SK-N-DZ (cell line): ENCODE measurements around the gene RSAD2.
A peak's percentile ranks its signal among the peaks of the same experiment; 100 is the strongest.
"Not testable (repeated sequence)": the region's sequence is repeated elsewhere in the genome, so short reads cannot be mapped to it uniquely, and the experiment has no call there.

Source experiments
- DNase-seq: peaks from one replicate; pipeline ENCODE4 v3.0.0-alpha.2; 2015; ENCODE audit warnings: low spot score

The RSAD2 gene

DNA sequence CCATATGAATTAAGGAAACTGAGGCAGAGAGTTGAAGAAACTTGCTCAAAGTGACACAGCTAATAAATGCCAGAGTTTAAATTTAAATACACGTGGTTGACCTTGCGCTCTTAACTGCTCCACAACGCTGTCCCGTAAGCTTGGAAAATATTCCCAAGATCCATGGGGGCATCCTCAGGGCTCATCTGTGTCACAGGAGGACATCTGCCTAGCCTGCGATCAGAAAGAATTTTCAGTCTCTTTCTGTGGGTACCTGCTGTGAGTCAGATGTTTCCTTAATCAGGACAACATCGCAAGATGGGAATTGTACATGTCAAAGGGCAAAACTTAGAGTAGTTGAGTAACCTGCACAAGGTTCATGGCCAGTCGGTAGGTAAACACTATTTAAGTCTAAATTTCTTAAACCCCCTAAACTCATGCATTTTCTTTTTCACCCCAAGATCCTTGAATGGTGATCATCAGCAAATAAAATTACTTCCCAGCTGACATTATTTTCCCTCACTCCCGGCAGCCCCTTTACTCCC is 13.3 kb upstream of the RSAD2 start:
- peak; percentile 22 for DNase-seq

DNA sequence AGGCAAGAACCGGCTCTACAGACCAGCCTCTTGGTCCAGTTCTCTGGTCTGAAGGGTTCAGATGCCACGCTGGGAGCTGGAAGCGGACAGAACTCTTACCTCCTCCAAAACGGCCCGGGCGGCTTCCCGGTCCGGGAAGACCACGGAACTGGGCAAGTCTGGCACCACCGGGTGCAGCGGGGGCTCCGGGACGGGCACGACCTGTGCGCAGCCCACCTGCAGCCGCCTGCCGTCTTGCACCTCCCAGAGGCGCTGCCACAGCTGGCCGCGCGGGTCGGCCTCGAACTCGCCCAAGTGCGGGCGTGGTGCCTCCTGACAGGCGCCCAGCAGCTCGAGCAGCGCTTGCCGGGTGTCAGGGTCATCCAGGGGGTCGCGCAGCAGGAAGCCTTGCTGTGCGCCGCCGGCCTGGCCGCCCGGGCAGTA is 12.6 kb upstream of the RSAD2 start:
- DNase-seq: no peak

DNA sequence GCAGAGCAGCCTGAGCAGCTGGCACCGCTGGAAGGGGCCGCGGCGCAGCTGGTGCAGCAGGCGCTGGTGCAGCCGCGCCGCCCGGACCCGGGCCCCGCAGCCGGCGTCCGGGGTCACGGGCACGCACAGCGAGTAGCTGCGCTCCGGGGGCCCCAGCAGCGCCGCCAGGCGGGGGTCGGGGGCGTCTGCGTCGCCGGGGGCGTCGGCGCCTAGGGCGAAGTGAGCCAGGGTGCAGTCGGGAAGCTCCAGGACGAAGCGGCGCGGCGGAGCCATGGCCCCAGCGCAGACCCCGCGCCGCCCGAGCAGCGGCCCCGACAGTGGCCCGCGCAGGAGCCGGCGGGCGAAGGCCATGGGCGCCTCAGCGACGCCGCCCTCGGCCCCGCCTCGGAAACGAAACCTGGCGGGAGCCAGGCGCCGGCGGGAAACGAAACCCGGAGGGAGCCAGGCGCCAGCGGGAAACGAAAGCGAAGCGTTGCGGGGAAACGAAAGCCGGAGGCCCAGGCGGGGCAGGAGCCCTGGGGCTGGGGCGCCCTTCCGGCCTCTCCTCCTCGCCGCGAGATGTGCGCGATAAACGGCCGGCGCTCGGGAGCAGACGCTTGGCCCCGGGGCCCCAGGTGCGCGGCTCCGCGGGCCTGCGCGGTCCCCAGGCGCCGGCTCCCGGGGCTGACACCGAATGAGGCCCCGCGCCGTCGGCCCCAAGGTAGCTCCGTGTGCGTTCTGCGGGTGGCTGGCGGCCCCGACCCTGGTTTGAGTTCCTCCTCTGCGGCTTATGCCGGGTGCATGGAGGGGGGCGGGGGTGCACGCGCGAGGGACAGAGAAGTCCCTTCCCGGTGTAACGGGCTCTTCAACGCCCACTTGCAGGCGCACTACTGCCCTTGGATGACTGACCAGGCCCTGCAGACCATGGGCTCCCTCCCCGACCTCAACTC is 12.0 kb upstream of the RSAD2 start, which contains the start of gene CMPK2:
CMPK2 (minus strand) TSS at position 562 of the 929 bp plus-strand sequence; CDS start at position 351, 211 bp downstream.
- peak; percentile 59 for DNase-seq

DNA sequence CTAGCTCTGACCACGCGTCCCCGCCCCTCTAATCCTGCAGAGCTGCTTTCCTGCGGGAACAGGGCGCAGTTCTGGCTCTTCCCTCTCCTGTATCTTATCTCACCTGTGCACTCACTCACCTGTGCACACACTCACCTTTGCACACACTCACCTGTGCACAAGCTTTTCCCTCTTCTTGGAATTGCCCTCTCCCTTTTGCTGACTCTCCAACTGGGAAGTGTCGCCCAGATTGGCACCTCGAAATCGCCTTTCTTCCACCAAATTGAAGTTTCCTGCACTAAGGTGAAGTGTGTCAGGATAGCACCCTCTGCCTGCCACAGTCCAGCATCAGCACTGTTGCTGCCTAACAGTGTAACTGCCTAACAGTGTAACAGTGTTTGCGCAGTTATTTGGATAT is 11.3 kb upstream of the RSAD2 start:
- DNase-seq: peak; percentile 67

DNA sequence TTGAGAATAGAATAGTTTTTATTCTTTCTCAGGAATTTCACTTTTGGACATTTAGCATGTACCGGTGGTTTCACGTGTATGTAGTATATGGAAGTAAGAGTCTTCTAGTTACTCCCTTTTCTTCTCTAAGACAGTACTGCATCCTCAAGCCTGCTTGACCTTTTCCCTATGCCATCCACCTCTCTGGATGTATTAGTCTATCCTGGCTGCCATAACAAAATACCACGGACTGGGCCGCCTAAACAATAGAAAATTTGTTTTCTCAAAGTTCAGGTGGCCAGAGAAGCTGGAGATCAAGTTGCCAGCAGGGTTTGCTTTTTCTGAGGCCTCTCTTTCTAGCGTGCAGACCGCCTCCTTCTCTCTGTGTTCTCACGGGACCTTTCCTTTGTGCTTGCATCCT is 10.6 kb upstream of the RSAD2 start:
- no peak for DNase-seq

DNA sequence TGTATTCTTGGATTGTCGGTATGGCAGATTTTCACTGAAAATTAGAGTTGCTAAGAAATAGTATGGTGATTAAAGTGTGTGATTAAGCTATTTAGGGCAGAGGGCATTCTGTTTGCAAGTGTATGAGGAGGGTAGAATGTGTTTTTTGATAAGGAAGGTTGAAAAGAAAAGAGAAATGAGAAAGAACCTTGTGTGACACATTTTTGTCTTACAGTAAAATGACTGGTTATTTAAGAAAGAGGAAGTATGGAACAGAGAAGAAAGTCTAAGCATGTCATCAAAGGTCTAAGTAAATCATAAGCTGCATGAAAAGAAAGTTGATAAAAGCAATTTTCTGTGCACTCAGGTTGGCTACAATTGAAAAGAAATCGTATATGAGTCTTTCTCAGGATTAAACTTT is 5.2 kb upstream of the RSAD2 start:
- DNase-seq: no peak

DNA sequence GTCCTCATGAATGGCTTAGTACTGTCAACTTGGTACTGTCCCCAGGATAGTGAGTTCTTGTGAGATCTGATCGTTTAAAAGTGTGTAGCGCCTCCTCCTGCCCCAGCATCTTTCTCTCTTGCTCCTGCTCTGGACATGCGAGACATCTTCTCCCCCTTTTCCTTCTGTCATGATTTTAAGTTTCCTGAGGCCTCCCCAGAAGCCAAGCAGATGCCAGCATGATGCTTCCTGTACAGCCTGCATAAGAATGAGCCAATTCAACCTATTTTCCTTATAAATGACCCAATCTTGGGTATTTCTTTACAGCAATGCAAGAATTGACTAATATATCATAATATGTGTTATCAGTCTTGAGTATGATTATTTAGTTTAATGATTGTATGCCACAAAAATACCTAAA is 3.5 kb upstream of the RSAD2 start:
- DNase-seq: no peak

DNA sequence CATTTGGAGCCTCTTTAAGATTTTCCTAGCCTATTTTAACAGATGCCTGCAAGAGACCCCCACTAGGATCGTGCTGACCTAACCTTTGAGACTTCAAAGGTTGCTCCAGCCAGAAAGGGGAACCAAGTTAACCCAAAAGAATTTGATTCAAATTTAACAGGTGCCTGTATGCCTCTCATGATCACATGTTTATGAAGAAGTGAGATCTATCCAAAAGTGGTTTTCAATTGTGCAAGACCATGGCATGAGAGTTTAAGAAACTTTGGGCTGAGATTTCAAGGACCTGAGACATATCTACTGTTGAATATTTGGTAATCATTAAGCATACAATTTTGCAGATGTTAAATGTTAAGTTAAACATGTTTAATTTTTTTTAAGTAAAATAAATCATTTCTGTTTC is 1.3 kb upstream of the RSAD2 start:
- no peak for DNase-seq

DNA sequence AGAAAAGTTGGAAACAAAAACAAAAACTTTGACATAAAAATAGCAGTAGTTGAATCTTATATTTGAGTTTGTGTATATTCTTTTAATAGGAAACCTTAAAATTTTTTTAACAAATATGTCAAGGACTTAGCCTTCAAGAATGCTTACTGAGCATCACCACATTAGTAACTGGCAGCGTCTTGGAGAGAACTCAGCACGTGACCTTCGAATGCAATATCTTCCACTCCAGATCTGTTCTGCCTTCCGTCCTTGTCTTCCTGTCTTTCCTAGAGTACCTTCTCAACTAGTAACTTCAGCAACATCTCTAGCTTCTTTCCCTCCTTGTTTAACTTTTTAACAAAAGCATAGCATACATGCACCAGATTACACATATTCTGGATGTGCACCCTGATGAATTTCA is 972 bp downstream of the RSAD2 start:
- DNase-seq: no peak

DNA sequence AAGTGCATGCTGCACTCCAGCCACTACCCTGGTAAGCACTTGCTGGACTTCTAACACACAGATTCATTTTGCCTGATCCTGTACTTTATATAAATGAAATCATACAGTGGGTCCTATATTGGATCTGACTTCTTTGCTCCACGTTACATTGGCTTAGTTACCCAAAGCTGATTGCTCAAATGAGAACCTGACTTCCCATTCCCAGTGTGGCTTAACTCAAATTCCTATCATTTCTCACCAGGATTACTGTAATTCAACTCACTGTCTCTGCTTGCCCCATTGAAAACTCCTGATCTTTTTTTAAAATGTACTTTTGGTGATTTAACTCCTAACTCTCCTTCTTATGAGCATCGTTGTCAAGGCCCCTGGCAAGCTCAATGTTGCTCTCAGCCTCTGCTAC is 1.4 kb downstream of the RSAD2 start:
- DNase-seq: no peak

DNA sequence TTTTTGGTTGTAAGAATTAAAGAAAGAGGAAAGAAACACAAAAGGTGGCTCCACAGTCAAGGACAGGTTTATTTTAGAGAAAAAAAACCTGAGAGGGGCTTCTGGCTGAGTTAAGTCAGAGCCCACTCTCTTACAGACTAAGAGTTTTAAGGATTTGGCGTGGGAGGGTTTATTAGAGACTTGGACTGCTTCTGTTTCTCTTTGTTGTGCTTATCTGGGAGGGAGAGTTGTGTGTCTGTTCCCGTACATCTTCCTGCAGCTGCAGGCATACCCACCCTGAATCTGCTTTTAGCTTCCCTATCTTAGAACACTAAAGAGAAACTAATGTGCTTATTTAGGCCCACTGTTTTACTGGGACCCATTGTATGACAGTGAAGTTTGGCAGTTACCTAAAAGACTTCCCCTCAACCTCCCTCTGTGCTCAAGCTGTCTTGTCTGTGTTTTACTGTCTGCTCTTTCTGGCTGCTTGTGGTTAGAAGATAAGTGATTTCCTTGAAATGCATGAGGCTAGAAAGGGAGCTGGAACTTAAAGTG is 2.7 kb downstream of the RSAD2 start:
- DNase-seq: no peak

DNA sequence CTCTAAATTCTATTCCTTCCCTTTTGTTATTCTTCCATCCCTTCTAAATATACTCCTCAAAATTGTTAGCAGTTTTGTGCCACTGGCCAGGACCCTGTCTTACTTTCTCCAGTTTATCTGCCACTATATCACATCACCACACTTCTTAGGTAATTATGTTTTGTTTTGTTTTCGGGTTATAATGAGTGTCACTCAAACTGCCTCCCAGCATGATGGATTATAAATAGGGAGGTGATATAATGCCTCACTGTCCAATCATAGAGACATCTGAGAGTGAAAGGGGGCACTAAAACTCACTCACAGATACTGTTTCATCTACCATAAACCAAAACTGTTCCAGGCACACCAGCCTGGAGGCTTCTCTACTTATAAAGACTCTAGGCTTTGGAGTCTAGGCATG is 3.5 kb downstream of the RSAD2 start:
- no peak for DNase-seq

DNA sequence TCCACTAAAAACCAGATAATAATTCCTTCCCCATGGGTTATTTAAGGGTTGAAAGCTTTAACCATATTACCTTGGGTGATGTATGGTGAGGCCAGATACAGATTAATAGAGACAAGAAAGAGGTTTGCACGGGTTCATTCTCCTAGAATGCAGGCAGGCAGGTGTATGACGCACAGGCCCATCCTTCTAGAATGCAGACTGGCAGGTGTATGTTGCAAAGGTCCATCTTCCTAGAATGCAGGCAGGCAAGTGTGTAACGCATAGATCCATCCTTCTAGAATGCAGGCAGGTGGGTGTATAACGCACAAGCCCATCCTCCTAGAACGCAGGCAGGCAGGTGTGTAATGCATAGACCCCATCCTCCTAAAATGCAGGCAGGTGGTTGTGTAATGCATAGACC is 3.9 kb downstream of the RSAD2 start:
- DNase-seq: no peak

DNA sequence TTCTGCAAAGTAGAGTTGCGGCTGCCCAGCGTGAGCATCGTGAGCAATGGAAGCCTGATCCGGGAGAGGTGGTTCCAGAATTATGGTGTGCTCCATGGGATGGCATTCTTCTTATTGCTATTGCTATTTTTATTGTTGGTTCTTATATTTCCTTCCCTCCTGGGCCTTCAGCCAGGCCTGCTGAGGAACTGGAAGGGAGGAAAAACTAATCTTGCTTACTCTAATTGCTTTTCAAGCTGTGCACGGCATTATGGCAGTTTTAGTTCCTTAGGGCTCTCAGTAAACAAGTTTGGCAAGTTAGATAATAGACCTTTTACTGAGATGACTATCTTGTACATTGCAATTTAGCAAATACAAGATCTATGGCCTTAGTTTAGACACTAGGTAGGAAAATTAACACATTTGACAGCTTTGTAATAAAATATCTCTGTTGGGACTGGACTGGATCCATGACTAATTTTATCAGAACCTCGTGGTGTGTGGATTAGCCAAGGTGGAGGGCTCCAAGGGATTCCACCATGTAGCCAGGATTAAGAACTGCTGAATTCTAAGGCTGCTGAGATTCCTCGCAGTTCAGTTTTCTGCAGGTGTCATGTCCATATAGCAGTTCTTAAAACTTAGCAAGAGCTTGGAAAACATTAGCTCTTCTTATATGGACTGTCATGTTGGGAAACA is 6.0 kb downstream of the RSAD2 start:
- DNase-seq: no peak

DNA sequence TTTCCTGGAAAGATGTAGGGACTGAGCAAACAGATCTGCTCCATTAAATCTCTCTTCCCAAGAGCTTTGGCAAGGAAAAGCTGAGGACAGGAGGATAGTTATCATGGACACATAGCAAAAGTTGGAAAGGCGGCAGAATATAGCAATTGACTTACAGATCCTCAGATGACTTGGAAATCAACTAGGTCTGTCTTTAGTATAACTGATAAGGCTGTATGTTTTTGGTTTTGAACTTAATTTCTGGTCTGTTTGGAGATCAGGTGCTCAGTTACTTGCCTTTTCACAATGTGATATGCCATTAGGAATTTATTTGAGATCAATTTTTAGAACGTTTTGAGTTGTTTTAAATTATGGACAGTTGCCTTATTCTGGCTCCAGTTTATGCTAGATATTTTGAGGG is 8.0 kb downstream of the RSAD2 start:
- DNase-seq: no peak

DNA sequence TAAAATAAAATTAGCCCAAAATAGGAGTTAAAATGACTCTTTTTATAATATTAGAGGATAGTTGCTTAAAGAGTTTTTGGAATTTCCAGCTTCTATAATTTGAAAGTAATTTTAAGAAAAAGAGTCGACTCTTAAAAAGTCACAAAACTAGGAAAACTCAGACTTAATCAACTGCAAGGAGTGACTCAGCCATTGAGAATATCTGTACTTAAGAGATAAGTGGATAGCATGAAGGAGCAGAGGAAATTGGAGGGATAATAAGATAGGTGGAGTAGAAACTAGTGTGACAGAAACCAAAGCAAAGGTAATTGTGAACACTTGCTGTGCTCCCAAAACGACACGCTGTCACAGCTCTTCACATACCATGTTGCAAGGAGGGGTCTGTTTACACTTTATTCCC is 8.4 kb downstream of the RSAD2 start:
- no peak for DNase-seq

DNA sequence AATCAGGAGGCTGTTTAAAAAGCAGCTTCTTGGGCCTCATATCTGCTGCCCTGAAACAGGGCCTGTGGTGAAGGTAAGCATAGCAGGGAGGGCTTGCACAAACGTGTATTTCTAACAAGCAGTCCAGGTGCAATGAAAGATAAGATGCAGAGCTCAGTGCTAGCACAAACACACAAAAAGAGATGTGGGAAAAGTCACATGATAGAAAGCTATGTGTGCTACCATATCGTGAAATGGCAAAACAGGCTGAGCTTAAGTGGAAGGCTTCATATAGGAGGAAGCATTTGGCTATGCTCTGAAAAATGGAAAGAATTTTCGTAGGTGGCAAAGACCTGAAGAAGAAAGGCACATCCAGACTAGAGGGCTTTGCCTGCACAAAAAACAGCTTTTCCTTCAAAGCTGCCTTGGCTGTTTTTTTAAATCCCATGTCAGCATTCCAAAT is 10.2 kb downstream of the RSAD2 start:
- DNase-seq: no peak

DNA sequence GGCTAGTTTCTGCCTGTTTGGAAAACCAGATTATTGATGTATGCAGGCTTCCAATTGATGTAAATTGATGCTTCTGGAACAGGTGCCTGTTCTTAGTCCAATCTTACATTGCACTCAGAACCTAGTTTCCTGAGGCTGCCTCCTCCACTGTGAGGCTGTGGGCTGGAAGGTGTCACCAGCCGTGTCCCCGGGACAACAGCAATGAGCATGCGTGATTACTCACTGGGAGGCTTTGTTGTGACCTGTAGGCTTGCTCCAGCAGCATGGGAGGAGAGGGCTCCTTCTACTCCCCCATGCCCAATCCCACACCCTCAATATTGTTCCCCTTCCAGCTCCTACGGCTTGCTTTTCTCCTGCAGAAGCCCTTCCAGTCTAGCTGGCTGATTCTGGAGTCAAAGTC is 11.1 kb downstream of the RSAD2 start:
- no peak for DNase-seq

DNA sequence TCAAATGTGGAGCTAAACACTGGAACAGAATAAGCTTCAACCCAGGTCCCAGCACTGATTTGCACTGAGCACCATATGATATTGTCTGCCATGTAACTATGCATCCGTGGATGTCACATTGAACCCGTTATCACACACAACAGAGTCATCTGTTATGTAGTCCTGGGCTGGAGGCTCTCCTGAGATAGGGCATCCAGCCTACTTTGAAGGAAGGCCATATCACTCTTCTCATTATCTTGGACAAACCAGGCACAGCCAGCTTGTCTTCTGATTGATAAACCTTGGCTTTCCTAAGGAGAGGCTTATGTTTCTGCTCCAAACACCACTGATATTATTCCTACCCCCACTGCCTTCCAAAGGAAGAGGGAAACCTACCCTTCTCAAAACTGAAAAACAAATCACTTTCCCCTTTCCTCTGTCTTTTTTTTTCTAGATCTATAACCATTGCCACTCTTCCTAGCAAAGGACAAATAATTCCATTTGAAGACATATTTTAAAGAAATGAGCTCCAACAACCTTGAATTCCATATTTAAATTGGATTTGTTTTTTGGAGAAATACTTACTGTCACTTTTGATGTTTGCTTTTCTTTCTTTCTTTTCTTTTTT is 16.4 kb downstream of the RSAD2 start:
- no peak for DNase-seq

DNA sequence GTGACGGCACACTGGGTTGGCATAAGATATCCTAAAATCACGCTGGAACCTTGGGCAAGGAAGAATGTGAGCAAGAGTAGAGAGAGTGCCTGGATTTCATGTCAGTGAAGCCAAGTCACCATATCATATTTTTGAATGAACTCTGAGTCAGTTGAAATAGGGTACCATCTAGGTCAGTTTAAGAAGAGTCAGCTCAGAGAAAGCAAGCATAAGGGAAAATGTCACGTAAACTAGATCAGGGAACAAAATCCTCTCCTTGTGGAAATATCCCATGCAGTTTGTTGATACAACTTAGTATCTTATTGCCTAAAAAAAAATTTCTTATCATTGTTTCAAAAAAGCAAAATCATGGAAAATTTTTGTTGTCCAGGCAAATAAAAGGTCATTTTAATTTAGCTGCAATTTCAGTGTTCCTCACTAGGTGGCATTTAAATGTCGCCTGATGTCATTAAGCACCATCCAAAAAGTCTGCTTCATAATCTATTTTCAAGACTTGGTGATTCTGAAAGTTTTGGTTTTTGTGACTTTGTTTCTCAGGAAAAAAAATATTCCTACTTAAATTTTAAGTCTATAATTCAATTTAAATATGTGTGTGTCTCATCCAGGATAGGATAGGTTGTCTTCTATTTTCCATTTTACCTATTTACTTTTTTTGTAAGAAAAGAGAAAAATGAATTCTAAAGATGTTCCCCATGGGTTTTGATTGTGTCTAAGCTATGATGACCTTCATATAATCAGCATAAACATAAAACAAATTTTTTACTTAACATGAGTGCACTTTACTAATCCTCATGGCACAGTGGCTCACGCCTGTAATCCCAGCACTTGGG is 19.6 kb downstream of the RSAD2 start:
- DNase-seq: peak; percentile 36

DNA sequence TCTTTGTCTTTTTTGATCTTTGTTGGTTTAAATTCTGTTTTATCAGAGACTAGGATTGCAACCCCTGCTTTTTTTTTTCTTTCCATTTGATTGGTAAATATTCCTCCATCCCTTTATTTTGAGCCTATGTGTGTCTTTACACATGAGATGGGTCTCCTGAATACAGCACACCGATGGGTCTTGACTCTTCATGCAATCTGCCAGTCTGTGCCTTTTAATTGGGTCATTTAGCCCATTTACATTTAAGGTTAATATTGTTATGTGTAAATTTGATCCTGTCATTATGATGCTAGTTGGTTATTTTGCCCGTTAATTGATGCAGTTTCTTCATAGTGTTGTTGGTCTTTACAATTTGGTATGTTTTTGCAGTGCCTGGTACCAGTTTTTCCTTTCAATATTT is 25.0 kb downstream of the RSAD2 start:
- not testable (repeated sequence) for DNase-seq
